Stomach (tissue), 4 donors: ENCODE measurements around the gene CKMT2.

ENCODE experiments used
- EP300 ChIP-seq: sonication (generic); formaldehyde crosslinking; IDR thresholded peaks from one replicate; pipeline ENCODE4 v1.6.1; 2017; ENCODE audit warnings: antibody characterized with exemption
- TF ChIP-seq, protein P1 (sequence below), 7 experiments: fragments of 450-650 bp in 4 of 7; fragments of 200-600 bp in 3 of 7; sonication (generic) in 3 of 7; IDR thresholded peaks; one replicate each; pipeline ENCODE4 v1.5.1; 2016 to 2019; ENCODE audit warnings: antibody characterized with exemption in 7 of 7, control low read depth in 2 of 7, mild to moderate bottlenecking in 1 of 7

DNA sequence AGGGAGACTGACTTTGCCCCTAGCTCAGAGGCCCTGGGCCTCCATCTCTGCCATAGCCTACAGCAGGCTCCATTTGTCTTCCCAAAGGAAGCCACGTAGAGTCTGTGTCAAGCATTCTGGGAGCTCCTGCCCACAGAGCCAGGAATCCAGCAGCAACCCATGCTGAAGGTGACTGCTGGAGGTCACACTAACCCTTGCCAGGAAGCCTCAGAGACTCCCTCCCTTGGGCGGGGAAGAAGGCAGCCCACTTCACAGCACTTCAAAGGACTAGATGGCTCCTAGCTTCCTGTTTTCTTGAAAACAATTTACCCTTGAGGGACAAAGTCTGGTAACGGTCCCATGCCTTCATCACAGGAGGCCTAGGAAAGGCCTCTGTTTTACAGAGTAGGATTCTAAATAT is 1.7 kb downstream of the CKMT2 start:
- no peak for TF ChIP-seq EP300
- TF ChIP-seq, protein P1, sequence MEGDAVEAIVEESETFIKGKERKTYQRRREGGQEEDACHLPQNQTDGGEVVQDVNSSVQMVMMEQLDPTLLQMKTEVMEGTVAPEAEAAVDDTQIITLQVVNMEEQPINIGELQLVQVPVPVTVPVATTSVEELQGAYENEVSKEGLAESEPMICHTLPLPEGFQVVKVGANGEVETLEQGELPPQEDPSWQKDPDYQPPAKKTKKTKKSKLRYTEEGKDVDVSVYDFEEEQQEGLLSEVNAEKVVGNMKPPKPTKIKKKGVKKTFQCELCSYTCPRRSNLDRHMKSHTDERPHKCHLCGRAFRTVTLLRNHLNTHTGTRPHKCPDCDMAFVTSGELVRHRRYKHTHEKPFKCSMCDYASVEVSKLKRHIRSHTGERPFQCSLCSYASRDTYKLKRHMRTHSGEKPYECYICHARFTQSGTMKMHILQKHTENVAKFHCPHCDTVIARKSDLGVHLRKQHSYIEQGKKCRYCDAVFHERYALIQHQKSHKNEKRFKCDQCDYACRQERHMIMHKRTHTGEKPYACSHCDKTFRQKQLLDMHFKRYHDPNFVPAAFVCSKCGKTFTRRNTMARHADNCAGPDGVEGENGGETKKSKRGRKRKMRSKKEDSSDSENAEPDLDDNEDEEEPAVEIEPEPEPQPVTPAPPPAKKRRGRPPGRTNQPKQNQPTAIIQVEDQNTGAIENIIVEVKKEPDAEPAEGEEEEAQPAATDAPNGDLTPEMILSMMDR (IDR thresholded peaks at IDR 0.05), result no peak
